Gastroesophageal sphincter (tissue), 4 donors: ENCODE data around the gene KRT9. TPM values are rescaled to one million over a fixed set of nuclear protein-coding genes. Genes with fewer than 3 reads are reported as not detected.

Source experiments
- ATAC-seq: fragments of 150-250 bp; one replicate; pipeline ENCODE4 v1.9.1; 2016; ENCODE audit warnings: mild to moderate bottlenecking, moderate library complexity
- H3K27ac ChIP-seq, 4 donors: fragments of 200-600 bp; sonication (generic) in 3 of 4; 1 replicate in 3 of 4; 2 replicates in 1 of 4; pipeline ENCODE4 v1.5.1; 2016 to 2019
- H3K27me3 ChIP-seq: fragments of 200-600 bp; sonication (generic); one replicate; pipeline ENCODE4 v1.5.1; 2019
- H3K36me3 ChIP-seq, 2 donors: fragments of 200-600 bp; sonication (generic); one replicate each; pipeline ENCODE4 v1.5.1; 2019; ENCODE audit warnings: control low read depth in 1 of 2
- H3K4me1 ChIP-seq, 3 donors: fragments of 200-600 bp; sonication (generic); 1 replicate in 2 of 3; 2 replicates in 1 of 3; pipeline ENCODE4 v1.5.1; 2016 to 2019; ENCODE audit warnings: control low read depth in 2 of 3
- H3K4me3 ChIP-seq, 2 donors: fragments of 200-600 bp; sonication (generic); one replicate each; pipeline ENCODE4 v1.5.1; 2019; ENCODE audit warnings: mild to moderate bottlenecking in 1 of 2, moderate library complexity in 1 of 2
- H3K9me3 ChIP-seq, 3 donors: fragments of 200-600 bp; sonication (generic); one replicate each; pipeline ENCODE4 v1.5.1; 2017 to 2019; ENCODE audit warnings: control low read depth in 2 of 3
- EP300 ChIP-seq: sonication (generic); formaldehyde crosslinking; IDR thresholded peaks from one replicate; pipeline ENCODE4 v1.6.1; 2017; ENCODE audit warnings: antibody characterized with exemption, mild to moderate bottlenecking
- POLR2A ChIP-seq, 2 donors: fragments of 450-650 bp; IDR thresholded peaks; one replicate each; pipeline ENCODE4 v1.6.1; 2017; ENCODE audit warnings: antibody characterized with exemption in 2 of 2, mild to moderate bottlenecking in 2 of 2, moderate library complexity in 1 of 2
- POLR2AphosphoS5 ChIP-seq: sonication (generic); formaldehyde crosslinking; IDR thresholded peaks from one replicate; pipeline ENCODE4 v1.6.1; 2017; ENCODE audit warnings: antibody characterized with exemption
- WGBS, 2 donors: methylation state at CpG; one replicate each; pipeline ENCODE4 v1.1.5; 2018; ENCODE audit warnings: low coverage in 1 of 2; 5-methylcytosine and 5-hydroxymethylcytosine counted together
- total RNA-seq, 4 donors: library from RNA; depleted of rRNA; stranded (reverse); fragments of >200 nt; gene quantifications; one replicate each; pipeline ENCODE4 v1.1.0, GENCODE V29; 2016
- TF ChIP-seq, protein P1 (sequence below), 4 experiments: fragments of 200-600 bp in 2 of 4; fragments of 450-650 bp in 2 of 4; sonication (generic) in 1 of 4; IDR thresholded peaks; one replicate each; pipeline ENCODE4 v1.5.1; 2017 to 2019; ENCODE audit warnings: antibody characterized with exemption in 4 of 4, mild to moderate bottlenecking in 2 of 4, moderate library complexity in 2 of 4

The KRT9 gene
- total RNA-seq, 4 donors from 2014 or later, result not detected

DNA sequence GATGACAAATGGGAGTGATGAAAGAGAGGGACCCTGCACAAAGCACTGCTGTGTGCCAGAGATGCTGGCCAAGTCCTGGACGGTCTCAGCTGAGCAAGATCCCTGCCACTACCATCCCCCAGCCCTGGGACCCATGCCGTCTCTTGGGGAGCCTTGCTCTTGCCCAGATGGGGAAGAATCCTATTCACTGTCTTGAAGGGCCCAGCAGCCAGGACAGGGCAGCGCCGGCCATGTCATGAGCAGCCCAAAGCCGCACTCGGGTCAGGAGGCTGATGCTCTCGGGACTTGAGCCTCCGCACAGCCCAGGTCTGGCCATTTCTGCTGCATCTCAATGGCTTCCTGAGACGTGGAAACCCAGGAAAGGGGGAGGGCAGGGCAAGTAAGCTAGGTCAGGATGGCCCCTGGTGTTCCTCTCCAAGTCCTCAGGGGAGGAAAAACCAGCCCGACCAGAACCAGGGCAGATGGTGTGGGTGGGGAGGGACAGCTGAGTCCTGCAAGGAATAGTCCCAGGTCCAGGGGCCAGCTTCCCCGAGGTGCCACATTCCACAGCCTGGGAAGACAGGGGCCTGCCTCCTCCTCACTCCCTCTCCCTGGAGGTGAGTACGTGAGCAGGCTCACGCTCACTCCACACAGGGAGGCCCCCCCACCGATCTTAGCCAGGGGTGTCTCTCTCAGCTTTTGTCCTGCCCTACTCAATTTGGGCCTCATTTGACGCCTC is 35.9 kb downstream of the KRT9 start:
- no peak for TF ChIP-seq POLR2A (IDR thresholded peaks at IDR 0.05)
- TF ChIP-seq EP300, result no peak
- no peak for TF ChIP-seq POLR2AphosphoS5
- TF ChIP-seq, protein P1, sequence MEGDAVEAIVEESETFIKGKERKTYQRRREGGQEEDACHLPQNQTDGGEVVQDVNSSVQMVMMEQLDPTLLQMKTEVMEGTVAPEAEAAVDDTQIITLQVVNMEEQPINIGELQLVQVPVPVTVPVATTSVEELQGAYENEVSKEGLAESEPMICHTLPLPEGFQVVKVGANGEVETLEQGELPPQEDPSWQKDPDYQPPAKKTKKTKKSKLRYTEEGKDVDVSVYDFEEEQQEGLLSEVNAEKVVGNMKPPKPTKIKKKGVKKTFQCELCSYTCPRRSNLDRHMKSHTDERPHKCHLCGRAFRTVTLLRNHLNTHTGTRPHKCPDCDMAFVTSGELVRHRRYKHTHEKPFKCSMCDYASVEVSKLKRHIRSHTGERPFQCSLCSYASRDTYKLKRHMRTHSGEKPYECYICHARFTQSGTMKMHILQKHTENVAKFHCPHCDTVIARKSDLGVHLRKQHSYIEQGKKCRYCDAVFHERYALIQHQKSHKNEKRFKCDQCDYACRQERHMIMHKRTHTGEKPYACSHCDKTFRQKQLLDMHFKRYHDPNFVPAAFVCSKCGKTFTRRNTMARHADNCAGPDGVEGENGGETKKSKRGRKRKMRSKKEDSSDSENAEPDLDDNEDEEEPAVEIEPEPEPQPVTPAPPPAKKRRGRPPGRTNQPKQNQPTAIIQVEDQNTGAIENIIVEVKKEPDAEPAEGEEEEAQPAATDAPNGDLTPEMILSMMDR (IDR thresholded peaks at IDR 0.05), result no peak
- no peak for ATAC-seq
- H3K36me3 ChIP-seq, result no peaks in the 10 kb centered on the region
- no peak overlapping the region for H3K4me3 ChIP-seq
- 67% methylated on average over 2 of the region's 15 CpGs; no CpG with 5 or more reads in 1 of the 2 donors for WGBS, 2 donors
- H3K27ac ChIP-seq, result no peak overlapping the region
- H3K27me3 ChIP-seq, result peaks cover 43% of the 10 kb centered on the region
- no peaks in the 10 kb centered on the region for H3K9me3 ChIP-seq
- no peaks in the 10 kb centered on the region for H3K4me1 ChIP-seq

- Histone ChIP-seq H3K36me3 (no peaks in the 10 kb centered on the region), H3K4me1 (no peaks in the 10 kb centered on the region), H3K27me3 (peaks cover 52% of the 10 kb centered on the region), H3K27ac (no peak overlapping the region), H3K4me3 (no peak overlapping the region), H3K9me3 (no peaks in the 10 kb centered on the region)
- WGBS, 2 donors, result 50 to 72% methylated on average over 2 to 5 of the region's 7 CpGs
- ATAC-seq, result no peak
- TF ChIP-seq EP300 (no peak), POLR2A (IDR thresholded peaks at IDR 0.05) (no peak), POLR2AphosphoS5 (no peak)
- TF ChIP-seq, protein P1 (IDR thresholded peaks at IDR 0.05), result no peak
Observed at GRCh38 chr17:41534899-41535546, 36.8 kb downstream of the KRT9 start.

GRCh38 chr17:41533613-41534012 is 38.2 kb downstream of the KRT9 start:
- 84 to 88% methylated on average over 7 of the region's 7 CpGs for WGBS, 2 donors
- Histone ChIP-seq H3K4me1 (no peaks in the 10 kb centered on the region), H3K27ac (no peak overlapping the region), H3K4me3 (no peak overlapping the region), H3K9me3 (no peaks in the 10 kb centered on the region), H3K36me3 (no peaks in the 10 kb centered on the region), H3K27me3 (peaks cover 66% of the 10 kb centered on the region)
- TF ChIP-seq POLR2AphosphoS5 (no peak), POLR2A (IDR thresholded peaks at IDR 0.05) (no peak), EP300 (no peak)
- TF ChIP-seq, protein P1 (IDR thresholded peaks at IDR 0.05), result no peak
- ATAC-seq, result no peak

DNA sequence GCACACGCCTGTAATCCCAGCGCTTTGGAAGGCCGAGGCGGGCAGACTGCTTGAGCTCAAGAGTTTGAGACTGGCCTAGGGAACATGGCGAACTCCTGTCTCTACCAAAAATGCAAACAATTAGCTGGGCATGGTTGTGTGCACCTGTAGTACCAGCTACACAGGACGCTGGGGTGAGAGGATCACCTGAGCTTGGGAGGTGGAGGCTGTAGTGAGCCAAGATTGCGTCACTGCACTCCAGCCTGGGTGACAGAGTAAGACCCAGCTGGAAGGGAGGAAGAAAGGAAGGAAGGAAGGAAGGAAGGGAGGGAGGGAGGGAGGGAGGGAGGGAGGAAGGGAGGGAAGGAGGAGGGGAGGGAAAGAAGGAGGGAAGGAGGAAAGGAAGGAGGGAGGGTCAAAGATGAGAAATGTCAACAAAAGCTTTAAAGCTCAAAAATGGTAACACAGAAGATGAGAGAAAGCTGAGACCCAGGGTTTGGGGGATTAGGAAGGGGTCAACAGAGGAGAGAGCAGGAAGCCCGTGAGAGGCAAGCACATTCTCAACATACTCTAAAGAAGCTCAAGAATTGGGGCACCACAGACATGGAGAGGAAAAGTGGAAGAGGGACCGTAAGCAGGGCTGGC is 38.8 kb downstream of the KRT9 start:
- peaks cover 71% of the 10 kb centered on the region for H3K27me3 ChIP-seq
- H3K4me3 ChIP-seq, result no peak overlapping the region
- TF ChIP-seq POLR2AphosphoS5, result no peak
- no peak for TF ChIP-seq EP300
- TF ChIP-seq, protein P1 (IDR thresholded peaks at IDR 0.05), result no peak
- no peak for TF ChIP-seq POLR2A (IDR thresholded peaks at IDR 0.05)
- H3K4me1 ChIP-seq, result peaks cover 0 to 5% (median 4%) of the 10 kb centered on the region in 3 donors
- 80 to 86% methylated on average over 6 of the region's 9 CpGs for WGBS, 2 donors
- no peaks in the 10 kb centered on the region for H3K9me3 ChIP-seq
- H3K36me3 ChIP-seq, result no peaks in the 10 kb centered on the region
- H3K27ac ChIP-seq, result no peak overlapping the region
- ATAC-seq, result no peak
